Measurements from ENCODE around the gene LSM7.
A peak's percentile ranks its signal among the peaks of the same experiment; 100 is the strongest.

LSM7 gene

GRCh38 chr19:2336528-2337328 is 8.3 kb upstream of the LSM7 start:
- no peak for DNase-seq

GRCh38 chr19:2335848-2336247 is 7.5 kb upstream of the LSM7 start:
- DNase-seq: no peak

- no peak for DNase-seq
Measured at GRCh38 chr19:2334986-2335846, 6.8 kb upstream of the LSM7 start.

GRCh38 chr19:2334426-2334825 is 6.0 kb upstream of the LSM7 start:
- DNase-seq: no peak

- DNase-seq: no peak
Measured at GRCh38 chr19:2333807-2334211, 5.4 kb upstream of the LSM7 start.

GRCh38 chr19:2333027-2333806 is 4.8 kb upstream of the LSM7 start:
- DNase-seq: no peak

GRCh38 chr19:2332341-2333026 is 4.1 kb upstream of the LSM7 start:
- peak; percentile 72 for DNase-seq

GRCh38 chr19:2331601-2332246 is 3.3 kb upstream of the LSM7 start:
- DNase-seq: peak; percentile 65

- no peak for DNase-seq
Measured at GRCh38 chr19:2330632-2331284, 2.4 kb upstream of the LSM7 start.

- DNase-seq: no peak
Measured at GRCh38 chr19:2330255-2330631, 1.9 kb upstream of the LSM7 start.

- no peak for DNase-seq
Measured at GRCh38 chr19:2329501-2329916, 1.1 kb upstream of the LSM7 start.

GRCh38 chr19:2329149-2329478 is 728 bp upstream of the LSM7 start:
- DNase-seq: no peak

- DNase-seq: peak; percentile 81
Measured at GRCh38 chr19:2327773-2328400, 499 bp downstream of the LSM7 start.

- DNase-seq: no peak
Measured at GRCh38 chr19:2326699-2327360, 1.6 kb downstream of the LSM7 start.

GRCh38 chr19:2325281-2326046 is 2.9 kb downstream of the LSM7 start:
- no peak for DNase-seq

- no peak for DNase-seq
Measured at GRCh38 chr19:2324220-2324948, 4.0 kb downstream of the LSM7 start.

GRCh38 chr19:2323707-2324106 is 4.7 kb downstream of the LSM7 start:
- no peak for DNase-seq

- no peak for DNase-seq
Measured at GRCh38 chr19:2321565-2322283, 6.7 kb downstream of the LSM7 start.

All from activated CD8-positive, alpha-beta memory T cell treated with anti-CD3 and anti-CD28 coated beads for 24 hours (primary cell).